ENCODE data around the gene TMEM154.

DNA sequence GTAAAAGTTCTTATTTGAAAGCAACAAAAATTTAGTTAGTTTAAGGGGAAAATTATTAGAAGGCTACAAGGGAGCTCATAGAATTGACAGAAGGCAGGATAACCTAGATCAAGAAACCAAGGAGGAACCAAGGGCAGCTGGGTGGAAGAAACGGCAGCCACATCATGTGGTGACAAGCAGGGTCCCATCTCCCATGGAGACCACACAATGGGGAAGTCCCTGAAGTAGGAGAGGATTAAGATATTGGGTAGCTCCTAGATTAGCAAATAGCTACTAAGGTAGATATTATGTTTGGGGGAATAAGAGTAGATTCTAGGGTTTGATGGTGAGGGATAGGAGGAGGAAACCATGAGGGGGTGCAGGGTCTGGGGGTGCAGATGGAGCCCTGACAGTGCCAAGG lies 48.0 kb upstream of the TMEM154 start:
- TF ChIP-seq, protein P1, sequence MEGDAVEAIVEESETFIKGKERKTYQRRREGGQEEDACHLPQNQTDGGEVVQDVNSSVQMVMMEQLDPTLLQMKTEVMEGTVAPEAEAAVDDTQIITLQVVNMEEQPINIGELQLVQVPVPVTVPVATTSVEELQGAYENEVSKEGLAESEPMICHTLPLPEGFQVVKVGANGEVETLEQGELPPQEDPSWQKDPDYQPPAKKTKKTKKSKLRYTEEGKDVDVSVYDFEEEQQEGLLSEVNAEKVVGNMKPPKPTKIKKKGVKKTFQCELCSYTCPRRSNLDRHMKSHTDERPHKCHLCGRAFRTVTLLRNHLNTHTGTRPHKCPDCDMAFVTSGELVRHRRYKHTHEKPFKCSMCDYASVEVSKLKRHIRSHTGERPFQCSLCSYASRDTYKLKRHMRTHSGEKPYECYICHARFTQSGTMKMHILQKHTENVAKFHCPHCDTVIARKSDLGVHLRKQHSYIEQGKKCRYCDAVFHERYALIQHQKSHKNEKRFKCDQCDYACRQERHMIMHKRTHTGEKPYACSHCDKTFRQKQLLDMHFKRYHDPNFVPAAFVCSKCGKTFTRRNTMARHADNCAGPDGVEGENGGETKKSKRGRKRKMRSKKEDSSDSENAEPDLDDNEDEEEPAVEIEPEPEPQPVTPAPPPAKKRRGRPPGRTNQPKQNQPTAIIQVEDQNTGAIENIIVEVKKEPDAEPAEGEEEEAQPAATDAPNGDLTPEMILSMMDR (IDR thresholded peaks at IDR 0.05 in 8 of 11, conservative IDR thresholded peaks at IDR 0.05 in 3 of 11), result no peak
- TF ChIP-seq POLR2A (IDR thresholded peaks at IDR 0.05) (no peak), POLR2AphosphoS5 (IDR thresholded peaks at IDR 0.05) (no peak)

Data from spleen (tissue), 7 donors.